HG03196 (cell line): ENCODE data around the gene ARAP2.

Experiments used
- ATAC-seq: cut with Tn5 transposase; IDR thresholded peaks from one replicate; pipeline ENCODE4 v1.9.1; 2021; ENCODE audit not compliant: unreplicated experiment

Gene ARAP2

GRCh38 chr4:36224972-36225903, 19.1 kb downstream of the ARAP2 start:
- no peak for ATAC-seq

- no peak for ATAC-seq
Observed at GRCh38 chr4:36222702-36223101, 21.6 kb downstream of the ARAP2 start.

GRCh38 chr4:36220776-36221175, 23.5 kb downstream of the ARAP2 start:
- ATAC-seq: no peak

GRCh38 chr4:36218121-36218520, 26.2 kb downstream of the ARAP2 start:
- no peak for ATAC-seq

- no peak for ATAC-seq
Observed at GRCh38 chr4:36215627-36216026, 28.7 kb downstream of the ARAP2 start.

GRCh38 chr4:36214735-36215485, 29.4 kb downstream of the ARAP2 start:
- no peak for ATAC-seq

- no peak for ATAC-seq
Observed at GRCh38 chr4:36213977-36214376, 30.3 kb downstream of the ARAP2 start.

- ATAC-seq: no peak
Observed at GRCh38 chr4:36211084-36211483, 33.2 kb downstream of the ARAP2 start.

- no peak for ATAC-seq
Observed at GRCh38 chr4:36209941-36210649, 34.2 kb downstream of the ARAP2 start.

GRCh38 chr4:36208893-36209473, 35.3 kb downstream of the ARAP2 start:
- peak; percentile 93 for ATAC-seq

GRCh38 chr4:36207831-36208520, 36.3 kb downstream of the ARAP2 start:
- no peak for ATAC-seq

- no peak for ATAC-seq
Observed at GRCh38 chr4:36207367-36207766, 36.9 kb downstream of the ARAP2 start.

GRCh38 chr4:36206603-36207311, 37.6 kb downstream of the ARAP2 start:
- no peak for ATAC-seq

- ATAC-seq: no peak
Observed at GRCh38 chr4:36206012-36206411, 38.3 kb downstream of the ARAP2 start.

GRCh38 chr4:36198861-36199260, 45.5 kb downstream of the ARAP2 start:
- no peak for ATAC-seq

- no peak for ATAC-seq
Observed at GRCh38 chr4:36198068-36198808, 46.1 kb downstream of the ARAP2 start.

GRCh38 chr4:36197501-36197900, 46.8 kb downstream of the ARAP2 start:
- no peak for ATAC-seq

- no peak for ATAC-seq
Observed at GRCh38 chr4:36196145-36196913, 48.0 kb downstream of the ARAP2 start.
